Gastrocnemius medialis (tissue), 4 donors: ENCODE results near the gene GNAZ. TPM values are rescaled to one million over a fixed set of nuclear protein-coding genes. Genes with fewer than 3 reads are reported as not detected.
A peak's percentile ranks its signal among the peaks of the same experiment; 100 is the strongest.
"Not testable (repeated sequence)": the region's sequence is repeated elsewhere in the genome, so short reads cannot be mapped to it uniquely, and the experiment has no call there.

Experiments used
- ATAC-seq, 2 donors: fragments of 150-250 bp; one replicate each; pipeline ENCODE4 v1.9.1; 2016
- DNase-seq, 2 donors: peaks; one replicate each; pipeline ENCODE4 v3.0.0-alpha.2; 2019
- H3K27ac ChIP-seq, 4 donors: fragments of 200-600 bp; sonication (generic); 1 replicate in 1 of 4; 2 replicates in 3 of 4; pipeline ENCODE4 v1.5.1; 2016 to 2018; ENCODE audit warnings: mild to moderate bottlenecking in 2 of 4, moderate library complexity in 1 of 4
- H3K27me3 ChIP-seq, 3 donors: fragments of 200-600 bp; sonication (generic) in 2 of 3; 1 replicate in 1 of 3; 2 replicates in 2 of 3; pipeline versions ENCODE4 v1.5.1 to v1.6.0; 2016 to 2019; ENCODE audit warnings: mild to moderate bottlenecking in 1 of 3, moderate library complexity in 1 of 3
- H3K36me3 ChIP-seq, 2 donors: fragments of 200-600 bp; sonication (generic) in 1 of 2; one replicate each; pipeline ENCODE4 v1.5.1; 2017 to 2018
- H3K4me1 ChIP-seq, 2 donors: fragments of 200-600 bp; sonication (generic) in 1 of 2; one replicate each; pipeline ENCODE4 v1.5.1; 2016 to 2017; ENCODE audit warnings: mild to moderate bottlenecking in 2 of 2
- H3K4me3 ChIP-seq, 4 donors: fragments of 200-600 bp; sonication (generic) in 3 of 4; 1 replicate in 1 of 4; 2 replicates in 3 of 4; pipeline ENCODE4 v1.5.1; 2016 to 2019; ENCODE audit warnings: mild to moderate bottlenecking in 2 of 4
- H3K9me3 ChIP-seq, 3 donors: fragments of 200-600 bp; sonication (generic) in 2 of 3; 1 replicate in 1 of 3; 2 replicates in 2 of 3; pipeline ENCODE4 v1.5.1; 2016 to 2019
- POLR2A ChIP-seq, 2 donors: fragments of 450-650 bp; IDR thresholded peaks; one replicate each; pipeline ENCODE4 v1.6.1; 2017; ENCODE audit warnings: antibody characterized with exemption in 2 of 2, mild to moderate bottlenecking in 2 of 2, moderate library complexity in 2 of 2
- in situ Hi-C, 4 donors: fragments of 200-750 bp; cut with MboI; loops; one replicate each; pipeline versions ENCODE4 v1.15.0 to v1.8.0; 2017; ENCODE audit warnings: low sequenced_read_pairs in 4 of 4
- intact Hi-C: fragments of 100-400 bp; cut with DNase I; formaldehyde crosslinking; loops from one replicate; pipeline ENCODE4 v1.15.1; 2023; ENCODE audit warnings: low total_unique reads
- total RNA-seq, 4 donors: library from RNA; depleted of rRNA; stranded (reverse); fragments of >200 nt; gene quantifications; one replicate each; pipeline versions ENCODE4 v1.1.0 to v1.2.3, GENCODE V29; 2016
- TF ChIP-seq, protein P1 (sequence below), 5 experiments: fragments of 450-650 bp in 3 of 5; fragments of 200-600 bp in 2 of 5; sonication (generic) in 2 of 5; IDR thresholded peaks in 4 of 5; conservative IDR thresholded peaks in 1 of 5; 1 replicate in 4 of 5; 2 replicates in 1 of 5; pipeline ENCODE4 v1.5.1; 2016 to 2019; ENCODE audit warnings: antibody characterized with exemption in 5 of 5, mild to moderate bottlenecking in 3 of 5, moderate library complexity in 3 of 5

GNAZ gene
- 1 to 10 TPM in 3 of 4 donors, under 1 TPM in 1; 0.92 to 3.1 (median 2.6) TPM for total RNA-seq

DNA sequence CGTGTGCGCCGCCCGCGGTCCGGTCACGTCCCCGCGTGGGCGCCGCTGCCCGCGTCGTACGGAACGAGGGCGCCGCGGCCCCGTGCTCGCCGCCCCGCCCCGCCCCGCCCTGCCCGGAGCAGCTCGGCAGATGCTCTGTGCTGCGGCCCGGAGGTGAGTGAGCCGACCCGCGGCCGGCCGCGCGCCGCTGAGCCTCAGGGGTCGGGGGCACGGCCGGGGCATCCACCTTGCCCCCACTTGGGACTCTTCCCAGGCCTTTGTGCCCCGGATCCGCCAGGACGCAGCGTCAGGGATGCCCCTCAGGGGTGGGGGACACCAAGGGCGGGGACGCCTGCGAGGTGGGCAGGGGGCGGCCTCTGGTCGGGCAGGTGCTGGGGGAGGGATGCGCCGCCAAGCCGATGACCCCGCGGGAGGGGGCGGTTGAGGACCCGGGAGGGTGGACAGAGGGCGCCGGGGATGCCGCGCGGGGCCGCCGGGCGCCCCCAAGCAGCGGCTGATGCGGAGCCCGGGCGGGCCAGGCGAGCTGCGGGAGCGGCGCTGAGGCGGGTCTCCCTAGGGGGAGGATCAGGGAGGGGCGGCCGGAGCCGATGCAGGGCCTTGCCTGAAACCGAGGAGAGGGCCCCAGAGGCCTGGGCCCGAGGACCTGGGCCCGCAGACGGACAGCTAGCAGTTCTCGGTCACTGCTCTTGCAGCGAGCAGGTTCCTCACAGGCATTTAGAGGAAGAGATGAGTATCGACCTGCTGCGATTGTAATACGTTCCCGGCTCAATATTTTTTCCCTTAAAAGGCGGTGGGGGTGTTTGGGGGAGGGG, at the start of gene GNAZ:
Gene GNAZ, plus strand, starts transcription at position 102 of the 812 bp plus-strand sequence. CDS start 25,177 bp downstream, outside the sequence.
- H3K4me1 ChIP-seq: peaks cover 6 to 7% of the 10 kb centered on the region in 2 donors
- H3K27me3 ChIP-seq: no peaks in the 10 kb centered on the region
- peak within 1 kb of the TSS; percentile 58 to 77 (median 71) for H3K4me3 ChIP-seq
- peak within 1 kb of the TSS in 2 of 4 donors; percentile 40 to 57 for H3K27ac ChIP-seq
- intact Hi-C loops: no loop called here
- H3K36me3 ChIP-seq: no peaks in the 10 kb centered on the region
- H3K9me3 ChIP-seq: no peaks in the 10 kb centered on the region
- TF ChIP-seq POLR2A (IDR thresholded peaks at IDR 0.05): no peak
- TF ChIP-seq, protein P1, sequence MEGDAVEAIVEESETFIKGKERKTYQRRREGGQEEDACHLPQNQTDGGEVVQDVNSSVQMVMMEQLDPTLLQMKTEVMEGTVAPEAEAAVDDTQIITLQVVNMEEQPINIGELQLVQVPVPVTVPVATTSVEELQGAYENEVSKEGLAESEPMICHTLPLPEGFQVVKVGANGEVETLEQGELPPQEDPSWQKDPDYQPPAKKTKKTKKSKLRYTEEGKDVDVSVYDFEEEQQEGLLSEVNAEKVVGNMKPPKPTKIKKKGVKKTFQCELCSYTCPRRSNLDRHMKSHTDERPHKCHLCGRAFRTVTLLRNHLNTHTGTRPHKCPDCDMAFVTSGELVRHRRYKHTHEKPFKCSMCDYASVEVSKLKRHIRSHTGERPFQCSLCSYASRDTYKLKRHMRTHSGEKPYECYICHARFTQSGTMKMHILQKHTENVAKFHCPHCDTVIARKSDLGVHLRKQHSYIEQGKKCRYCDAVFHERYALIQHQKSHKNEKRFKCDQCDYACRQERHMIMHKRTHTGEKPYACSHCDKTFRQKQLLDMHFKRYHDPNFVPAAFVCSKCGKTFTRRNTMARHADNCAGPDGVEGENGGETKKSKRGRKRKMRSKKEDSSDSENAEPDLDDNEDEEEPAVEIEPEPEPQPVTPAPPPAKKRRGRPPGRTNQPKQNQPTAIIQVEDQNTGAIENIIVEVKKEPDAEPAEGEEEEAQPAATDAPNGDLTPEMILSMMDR (IDR thresholded peaks at IDR 0.05 in 4 of 5, conservative IDR thresholded peaks at IDR 0.05 in 1 of 5): no peak
- peak; percentile 31 to 59 for ATAC-seq
- no peak for DNase-seq
- in situ Hi-C loops: no loop called here

DNA sequence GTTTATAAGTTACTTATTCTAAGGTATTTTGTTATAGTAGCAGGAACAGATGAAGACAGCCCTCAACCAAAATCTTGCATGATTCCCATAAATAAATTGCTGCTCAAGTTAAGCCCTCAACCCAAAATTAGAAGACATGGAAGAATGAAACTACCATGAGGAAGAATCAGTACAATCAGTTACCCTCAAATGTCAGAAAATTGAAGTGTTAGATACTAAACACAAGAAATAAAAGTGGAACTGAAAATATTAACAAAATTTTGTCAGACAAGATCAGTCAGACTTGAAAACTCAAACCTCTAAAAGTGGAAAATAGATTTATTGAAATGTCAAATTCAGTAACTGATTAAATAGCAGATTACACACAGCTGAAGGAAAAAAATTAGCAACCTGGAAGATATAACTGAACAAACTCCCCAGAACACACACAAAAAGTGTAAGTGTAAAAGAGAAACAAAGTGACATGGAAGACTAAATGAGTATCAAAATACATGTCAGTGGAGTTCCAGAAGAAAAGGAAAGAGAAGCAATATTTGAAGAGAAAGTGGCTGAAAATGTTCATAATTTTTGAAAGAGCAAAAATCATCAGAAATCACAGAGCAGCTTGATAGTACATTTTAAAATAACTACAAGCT, 49.5 kb upstream of the GNAZ start:
- Histone ChIP-seq H3K36me3 (no peaks in the 10 kb centered on the region), H3K27ac (no peak overlapping the region), H3K27me3 (no peaks in the 10 kb centered on the region), H3K9me3 (no peaks in the 10 kb centered on the region), H3K4me3 (no peak overlapping the region), H3K4me1 (no peaks in the 10 kb centered on the region)
- ATAC-seq: no peak
- intact Hi-C loops (no loop called here), in situ Hi-C loops (no loop called here)
- TF ChIP-seq POLR2A (IDR thresholded peaks at IDR 0.05): no peak
- TF ChIP-seq, protein P1 (IDR thresholded peaks at IDR 0.05 in 4 of 5, conservative IDR thresholded peaks at IDR 0.05 in 1 of 5): no peak
- DNase-seq: no peak

DNA sequence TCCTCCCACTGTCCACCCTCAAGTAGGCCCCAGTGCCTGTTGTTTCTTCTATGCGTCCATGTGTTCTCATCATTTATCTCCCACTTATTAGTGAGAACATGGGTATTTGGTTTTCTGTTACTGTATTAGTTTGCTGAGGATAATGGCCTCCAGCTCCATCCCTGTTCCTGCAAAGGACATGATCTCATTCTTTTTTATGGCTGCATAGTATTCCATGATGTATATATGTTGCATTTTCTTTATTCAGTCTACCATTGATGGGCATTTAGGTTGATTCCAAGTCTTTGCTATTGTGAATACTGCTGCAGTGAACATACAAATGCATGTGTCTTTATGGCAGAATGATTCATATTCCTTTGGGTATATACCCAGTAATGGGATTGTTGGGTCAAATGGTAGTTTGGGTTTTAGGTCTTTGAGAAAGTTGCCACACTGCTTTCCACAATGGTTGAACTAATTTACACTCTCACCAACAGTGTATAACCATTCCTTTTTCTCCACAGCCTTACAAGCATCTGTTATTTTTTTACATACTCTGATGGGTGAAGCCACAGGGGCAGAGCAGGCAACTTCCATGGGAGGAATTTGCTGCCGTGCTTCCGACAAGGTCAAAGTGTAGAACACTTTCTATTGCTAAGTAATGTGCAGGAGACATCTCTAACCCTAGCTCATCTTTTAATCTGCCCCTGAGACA, 48.5 kb upstream of the GNAZ start:
- intact Hi-C loops, in situ Hi-C loops: not testable (repeated sequence)

DNA sequence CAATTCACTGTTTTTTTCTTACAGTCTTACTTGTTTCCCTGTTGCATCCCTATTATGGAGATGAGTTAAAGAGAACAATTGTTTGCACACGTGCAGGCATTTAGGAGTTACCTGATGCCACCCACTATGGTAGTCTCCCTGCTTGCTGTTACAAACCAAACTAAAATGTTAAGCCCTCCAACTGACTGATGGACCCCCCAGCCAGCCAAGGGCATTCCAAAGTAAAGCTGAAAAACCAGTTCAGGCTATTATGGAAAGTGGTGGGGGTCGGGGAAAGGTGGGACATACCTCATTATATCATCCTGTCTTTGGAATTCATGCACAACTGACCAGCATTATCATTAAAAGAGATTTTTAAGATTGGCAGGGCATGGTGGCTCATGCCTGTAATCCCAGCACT, 47.0 kb upstream of the GNAZ start:
- DNase-seq: no peak
- Histone ChIP-seq H3K4me1 (no peaks in the 10 kb centered on the region), H3K27me3 (no peaks in the 10 kb centered on the region), H3K36me3 (no peaks in the 10 kb centered on the region), H3K27ac (no peak overlapping the region), H3K4me3 (no peak overlapping the region), H3K9me3 (no peaks in the 10 kb centered on the region)
- in situ Hi-C loops (no loop called here), intact Hi-C loops (no loop called here)
- TF ChIP-seq, protein P1 (IDR thresholded peaks at IDR 0.05 in 4 of 5, conservative IDR thresholded peaks at IDR 0.05 in 1 of 5): no peak
- no peak for TF ChIP-seq POLR2A (IDR thresholded peaks at IDR 0.05)
- ATAC-seq: no peak

More for the DNA sequence above, 48.5 kb upstream of the GNAZ start:
- not testable (repeated sequence) for ATAC-seq, H3K4me1 ChIP-seq, H3K9me3 ChIP-seq, H3K36me3 ChIP-seq, H3K27me3 ChIP-seq, DNase-seq, H3K27ac ChIP-seq, H3K4me3 ChIP-seq

DNA sequence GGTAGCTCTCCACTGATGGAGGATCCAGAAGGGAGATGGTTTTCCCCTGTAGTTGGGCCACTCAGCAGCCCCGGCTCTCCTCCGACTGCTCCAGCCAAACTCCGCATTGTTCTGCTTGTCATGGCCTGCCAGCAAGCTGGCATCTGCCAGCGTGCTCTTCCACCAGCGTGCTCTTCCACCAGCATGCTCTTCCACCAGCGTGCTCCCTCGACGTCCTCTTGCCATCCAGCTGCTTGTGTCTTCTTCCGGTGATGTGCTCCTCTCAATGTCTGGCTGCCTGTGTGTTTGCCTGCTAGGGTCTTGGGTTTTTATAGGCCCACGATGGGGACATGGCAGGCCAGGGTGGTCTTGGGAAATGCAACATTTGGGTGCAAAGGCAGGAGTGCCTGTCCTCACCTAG, 43.5 kb upstream of the GNAZ start:
- no peaks in the 10 kb centered on the region for H3K4me1 ChIP-seq
- no peak overlapping the region for H3K4me3 ChIP-seq
- intact Hi-C loops: no loop called here
- ATAC-seq (no peak), DNase-seq (no peak)
- H3K36me3 ChIP-seq: no peaks in the 10 kb centered on the region
- no peak for TF ChIP-seq POLR2A (IDR thresholded peaks at IDR 0.05)
- TF ChIP-seq, protein P1 (IDR thresholded peaks at IDR 0.05 in 4 of 5, conservative IDR thresholded peaks at IDR 0.05 in 1 of 5): no peak
- no peaks in the 10 kb centered on the region for H3K9me3 ChIP-seq
- in situ Hi-C loops: no loop called here
- no peak overlapping the region for H3K27ac ChIP-seq
- no peaks in the 10 kb centered on the region for H3K27me3 ChIP-seq

DNA sequence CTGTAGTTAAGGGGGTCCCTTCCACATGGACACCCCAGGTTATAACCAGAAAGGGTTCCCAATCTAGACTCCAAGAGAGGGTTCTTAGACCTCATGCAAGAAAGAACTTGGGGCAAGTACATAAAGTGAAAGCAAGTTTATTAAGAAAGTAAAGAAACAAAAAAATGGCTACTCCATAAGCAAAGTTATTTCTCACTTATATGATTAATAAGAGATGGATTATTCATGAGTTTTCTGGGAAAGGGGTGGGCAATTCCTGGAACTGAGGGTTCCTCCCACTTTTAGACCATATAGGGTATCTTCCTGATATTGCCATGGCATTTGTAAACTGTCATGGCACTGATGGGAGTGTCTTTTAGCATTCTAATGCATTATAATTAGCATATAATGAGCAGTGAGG, 42.5 kb upstream of the GNAZ start:
- H3K36me3 ChIP-seq, H3K9me3 ChIP-seq, DNase-seq, H3K27ac ChIP-seq, H3K27me3 ChIP-seq, ATAC-seq, H3K4me1 ChIP-seq, intact Hi-C loops, in situ Hi-C loops, H3K4me3 ChIP-seq: not testable (repeated sequence)
